Left lobe of liver (tissue), 2 donors: ENCODE results near the gene RNFT2. TPM values are rescaled to one million over a fixed set of nuclear protein-coding genes. Genes with fewer than 3 reads are reported as not detected.
"Not testable (repeated sequence)": the region's sequence is repeated elsewhere in the genome, so short reads cannot be mapped to it uniquely, and the experiment has no call there.

Source experiments
- ATAC-seq: fragments of 200-7000 bp; cut with Tn5 transposase; one replicate; pipeline ENCODE4 v1.9.1; 2020; ENCODE audit warnings: mild to moderate bottlenecking, moderate library complexity
- DNase-seq: peaks from one replicate; pipeline ENCODE4 v3.0.0-alpha.2; 2020; ENCODE audit warnings: low spot score
- total RNA-seq: library from RNA; stranded (reverse); gene quantifications from one replicate; pipeline ENCODE4 v1.2.1, GENCODE V29; 2021
- donor health status: DM: no; HTN: no; CAD: no; lungs with moderate emphysema.
- donor health status: DM: no; HTN: yes; CAD: no.

The RNFT2 gene
- total RNA-seq, 1 donor from 2014 or later = 0.40 TPM

DNA sequence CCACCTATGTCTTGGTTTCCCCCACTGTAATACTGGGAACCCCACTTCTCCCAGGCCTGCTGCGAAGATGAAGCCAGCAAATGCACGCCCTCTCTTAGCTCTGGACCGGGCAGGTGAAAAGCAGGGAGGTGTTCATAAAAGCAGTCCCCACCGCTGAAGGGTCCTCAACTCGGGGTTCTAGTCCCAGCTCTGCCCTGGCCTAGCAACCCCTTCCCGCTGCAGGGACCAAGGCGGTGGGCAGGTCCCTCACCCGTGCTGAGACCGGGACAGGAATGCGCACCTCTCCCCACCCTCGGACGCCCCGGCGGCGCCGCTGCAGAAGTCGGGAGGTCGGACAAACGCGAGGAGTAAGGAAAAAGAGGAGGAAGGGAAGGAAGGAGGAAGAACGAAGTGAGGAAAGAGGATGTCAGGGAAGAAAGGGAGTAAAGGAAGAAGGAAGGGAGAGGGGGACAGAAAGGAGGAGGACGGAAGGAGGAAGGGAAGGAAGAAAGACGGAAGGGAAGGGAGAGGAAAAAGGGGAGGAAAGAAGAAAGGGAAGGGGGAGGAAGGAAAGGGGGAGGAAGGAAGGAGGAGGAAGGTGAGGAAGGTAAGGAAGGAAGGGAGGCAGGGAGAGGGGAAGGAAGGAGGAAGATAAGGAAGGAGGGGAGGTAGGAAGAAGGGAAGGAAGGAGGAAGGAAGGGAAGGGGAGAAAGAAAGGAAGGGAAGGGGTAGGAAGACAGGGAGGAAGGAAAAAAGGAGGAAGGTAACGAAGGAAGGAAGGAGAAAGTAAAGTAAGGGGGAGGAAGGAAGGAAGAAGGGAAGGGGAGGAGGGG, 947 bp upstream of the RNFT2 start:
- DNase-seq (no peak), ATAC-seq (no peak)

DNA sequence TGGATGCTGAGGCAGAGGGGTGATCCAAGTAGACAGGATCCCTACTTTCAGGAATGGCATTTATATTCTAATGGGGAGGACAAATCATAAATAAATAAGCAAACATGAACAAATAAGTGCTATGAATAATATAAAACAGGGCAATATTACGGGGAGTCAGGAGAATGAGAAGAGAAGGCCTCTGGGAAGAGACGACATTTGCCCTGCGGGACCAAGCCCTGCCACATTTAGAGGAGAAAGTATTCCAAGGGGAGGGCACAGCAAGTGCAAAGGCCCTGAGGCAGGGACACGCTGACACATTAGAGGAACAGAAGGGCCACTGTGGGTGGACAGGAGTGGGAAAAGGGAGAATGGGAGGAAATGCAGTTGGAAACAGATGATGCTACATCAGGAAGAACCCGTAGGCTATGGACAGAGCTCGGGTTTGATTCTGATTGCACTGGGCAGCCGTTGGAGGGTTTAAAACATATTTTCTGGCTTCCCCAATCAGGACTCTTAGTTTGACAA, 1.3 kb downstream of the RNFT2 start:
- DNase-seq (no peak), ATAC-seq (no peak)

DNA sequence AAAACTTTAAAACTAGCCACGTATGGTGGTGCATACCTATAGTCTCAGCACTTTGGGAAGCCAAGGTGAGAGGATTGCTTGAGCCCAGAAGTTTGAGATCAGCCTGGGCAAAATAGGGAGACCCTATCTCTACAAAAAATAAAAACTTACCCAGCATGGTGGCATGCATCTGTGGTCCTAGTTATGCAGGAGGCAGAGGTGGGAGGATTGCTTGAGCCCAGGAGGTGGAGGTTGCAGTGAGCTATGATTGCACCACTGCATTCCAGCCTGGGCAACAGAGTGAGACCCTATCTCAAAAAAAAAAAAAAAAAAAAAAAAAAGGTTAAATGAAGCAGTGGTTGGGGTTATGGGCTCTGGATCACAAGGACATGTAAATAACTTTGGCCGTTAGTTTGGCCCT, 4.7 kb downstream of the RNFT2 start:
- not testable (repeated sequence) for DNase-seq, ATAC-seq

DNA sequence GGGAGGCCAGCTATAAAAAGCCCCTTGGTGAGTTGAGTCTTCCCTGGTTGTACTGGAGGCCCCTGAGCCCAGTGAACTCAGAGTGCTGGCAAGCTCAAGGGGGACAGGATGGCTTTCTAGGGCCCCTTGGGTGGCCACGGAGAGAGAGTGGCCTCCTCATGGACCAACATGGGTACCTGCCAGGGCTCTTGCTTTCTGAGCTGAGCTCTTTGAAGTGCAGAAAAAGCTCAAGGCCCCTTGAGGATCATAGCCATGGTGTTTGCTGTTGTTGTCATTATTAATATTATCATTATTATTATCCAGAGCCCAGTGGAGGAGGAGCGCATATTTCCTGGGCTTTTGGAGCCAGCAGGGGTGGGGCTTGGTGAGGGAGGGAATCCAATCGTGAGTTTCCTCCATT, 6.7 kb downstream of the RNFT2 start:
- no peak for ATAC-seq
- DNase-seq = no peak

DNA sequence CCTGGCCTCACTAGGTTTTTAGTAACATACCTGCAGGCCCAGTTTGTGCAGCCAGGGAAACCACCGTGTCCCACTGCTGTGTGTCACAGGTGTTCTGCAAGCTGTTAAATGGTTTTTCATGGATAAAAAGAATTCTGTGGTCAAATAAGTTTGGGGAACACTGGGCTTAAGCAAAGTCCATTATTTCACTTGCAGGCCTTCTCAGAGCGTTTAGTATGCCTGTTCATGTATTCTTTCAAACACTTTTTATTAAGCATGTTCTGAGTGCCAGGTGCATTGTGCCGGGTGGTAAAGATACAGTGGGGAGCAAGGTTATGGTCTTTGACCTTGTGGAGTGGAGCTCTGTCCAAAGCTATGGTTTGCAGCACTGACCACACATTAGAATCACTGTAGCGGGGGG, 7.4 kb downstream of the RNFT2 start:
- no peak for DNase-seq
- ATAC-seq = no peak

DNA sequence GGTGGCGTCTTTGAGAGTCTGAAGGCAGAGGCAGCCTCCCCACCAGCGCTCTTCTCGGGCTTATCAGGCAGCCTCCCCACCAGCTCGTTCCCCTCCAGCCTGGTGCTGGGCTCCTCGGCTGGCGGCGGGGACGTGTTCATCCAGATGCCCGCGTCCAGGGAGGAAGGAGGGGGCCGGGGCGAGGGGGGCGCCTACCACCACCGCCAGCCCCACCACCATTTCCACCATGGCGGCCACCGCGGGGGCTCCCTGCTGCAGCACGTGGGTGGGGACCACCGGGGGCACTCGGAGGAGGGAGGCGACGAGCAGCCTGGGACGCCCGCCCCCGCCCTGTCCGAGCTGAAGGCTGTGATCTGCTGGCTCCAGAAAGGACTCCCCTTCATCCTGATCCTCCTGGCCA, 11.8 kb downstream of the RNFT2 start:
- DNase-seq (no peak), ATAC-seq (no peak)

DNA sequence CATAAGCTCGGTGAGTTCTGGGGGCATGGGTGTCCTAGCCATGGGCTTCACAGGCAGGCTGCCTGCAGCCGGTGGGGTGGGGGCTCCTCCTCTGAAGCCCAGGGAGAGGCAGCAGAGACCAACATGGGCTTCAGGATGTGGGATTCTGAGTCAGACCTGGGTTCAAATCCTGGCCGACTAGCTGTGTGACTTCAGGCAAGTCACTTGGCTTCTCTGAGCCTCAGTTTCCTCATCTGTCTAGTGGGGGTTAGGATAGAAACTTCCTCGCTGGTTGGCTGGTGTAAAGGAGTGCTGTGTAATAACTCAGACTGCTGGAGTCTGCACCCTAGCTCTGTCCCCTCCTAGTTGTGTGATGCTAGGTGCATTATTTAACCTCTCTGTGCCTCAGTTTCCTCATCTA, 12.2 kb downstream of the RNFT2 start:
- no peak for DNase-seq
- no peak for ATAC-seq

DNA sequence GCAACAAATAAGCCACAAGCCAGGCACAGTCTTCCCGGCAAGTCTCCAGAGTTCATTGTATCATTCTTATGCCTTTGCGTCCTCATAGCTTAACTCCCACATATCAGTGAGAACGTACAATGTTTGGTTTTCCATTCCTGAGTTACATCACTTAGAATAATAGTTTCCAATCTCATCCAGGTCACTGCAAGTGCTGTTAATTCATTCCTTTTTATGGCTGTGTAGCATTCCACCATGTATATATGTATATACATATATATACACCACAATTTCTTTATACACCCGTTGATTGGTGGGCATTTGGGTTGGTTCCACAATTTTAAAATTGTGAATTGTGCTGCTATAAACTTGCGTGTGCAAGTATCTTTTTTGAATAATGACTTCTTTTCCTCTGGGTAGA, 16.0 kb downstream of the RNFT2 start:
- not testable (repeated sequence) for ATAC-seq, DNase-seq

DNA sequence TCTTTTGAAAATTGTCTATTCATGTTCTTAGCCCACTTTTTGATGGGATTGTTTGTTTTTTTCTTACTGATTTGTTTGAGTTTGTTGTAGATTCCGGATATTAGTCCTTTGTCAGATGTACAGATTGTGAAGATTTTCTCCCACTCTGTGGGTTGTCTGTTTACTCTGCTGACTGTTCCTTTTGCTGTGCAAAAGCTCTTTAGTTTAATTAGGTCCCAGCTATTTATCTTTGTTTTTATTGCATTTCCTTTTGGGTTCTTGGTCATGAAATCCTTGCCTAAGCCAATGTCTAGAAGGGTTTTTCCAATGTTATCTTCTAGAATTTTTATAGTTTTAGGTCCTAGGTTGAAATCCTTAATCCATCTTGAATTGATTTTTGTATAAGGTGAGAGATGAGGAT, 16.7 kb downstream of the RNFT2 start:
- not testable (repeated sequence) for DNase-seq, ATAC-seq

DNA sequence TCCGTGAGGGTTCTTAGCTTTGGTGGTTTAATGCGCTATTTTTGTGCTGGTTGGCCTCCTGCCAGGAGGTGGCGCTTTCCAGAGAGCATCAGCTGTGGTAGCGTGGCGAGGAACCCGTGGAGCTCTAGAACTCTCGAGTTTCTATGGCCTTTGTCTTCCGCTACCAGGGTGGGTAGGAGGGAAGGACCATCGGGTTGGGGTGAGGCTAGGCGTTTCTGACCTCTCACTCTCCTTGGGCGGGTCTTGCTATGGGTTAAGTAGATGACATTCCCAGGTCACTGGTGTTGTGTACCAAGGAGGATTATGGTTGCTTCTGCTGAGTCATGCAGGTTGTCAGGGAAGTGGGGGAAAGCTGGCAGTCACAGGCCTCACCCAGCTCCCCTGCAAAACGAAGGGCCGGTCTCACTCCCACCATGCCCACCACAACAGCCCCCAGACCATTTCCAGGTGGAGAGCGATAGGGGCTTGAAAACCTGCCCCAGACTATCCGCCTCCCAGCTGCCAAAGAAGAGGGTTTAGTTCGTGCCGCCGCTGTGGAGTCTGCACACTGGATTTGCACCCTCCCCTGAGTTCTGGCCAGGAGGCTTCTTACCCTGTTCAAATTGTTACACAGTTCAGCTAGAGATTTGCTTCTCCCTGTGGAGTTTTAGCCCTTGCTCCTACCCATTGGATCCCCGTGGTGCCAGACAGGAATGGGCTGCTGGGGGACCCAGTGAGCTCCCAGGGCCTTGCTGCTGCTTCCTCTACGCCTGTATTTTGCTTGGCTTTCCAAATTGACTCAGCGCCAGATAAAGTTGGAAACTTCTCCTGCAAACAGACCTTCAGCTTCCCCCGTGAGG, 21.9 kb downstream of the RNFT2 start:
- no peak for ATAC-seq
- no peak for DNase-seq

DNA sequence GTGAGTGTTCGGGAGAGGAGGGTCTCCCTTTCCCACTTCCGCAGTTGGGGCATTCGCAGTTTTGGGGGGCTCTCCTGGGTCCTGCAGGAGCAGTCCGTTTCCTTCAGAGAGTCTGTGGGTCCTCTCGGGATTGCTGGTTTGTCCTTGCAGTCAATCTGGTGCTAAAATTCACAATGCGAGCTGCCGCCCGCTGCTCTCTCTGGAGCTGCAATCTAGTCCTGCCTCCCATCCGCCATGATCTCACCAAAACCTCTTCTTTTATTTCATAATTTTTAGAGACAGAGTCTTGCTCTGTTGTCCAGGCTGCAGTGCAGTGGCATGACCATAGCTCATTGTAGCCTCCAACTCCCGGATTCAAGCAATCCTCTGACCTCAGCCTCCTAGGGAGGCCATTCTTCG, 22.5 kb downstream of the RNFT2 start:
- DNase-seq (no peak), ATAC-seq (no peak)

DNA sequence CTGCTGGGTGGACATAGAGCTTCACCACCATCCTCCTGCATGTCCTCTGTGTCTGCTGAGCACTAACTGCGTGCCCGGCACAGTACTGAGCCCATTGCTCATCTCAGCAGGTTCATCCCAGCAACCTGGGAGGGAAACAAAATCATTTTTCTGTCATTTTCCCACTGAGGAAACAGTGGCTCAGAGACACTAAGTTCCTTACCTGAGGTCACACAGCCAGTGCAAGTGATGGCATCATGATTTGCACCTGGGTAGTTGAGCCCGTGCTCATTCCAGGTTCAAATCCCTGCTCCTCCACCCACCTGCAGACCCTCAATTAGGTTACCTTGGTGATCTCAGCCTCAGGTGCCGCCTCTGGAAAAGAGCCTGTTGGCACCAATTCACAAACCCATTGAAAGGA, 23.4 kb downstream of the RNFT2 start:
- ATAC-seq (no peak), DNase-seq (no peak)

DNA sequence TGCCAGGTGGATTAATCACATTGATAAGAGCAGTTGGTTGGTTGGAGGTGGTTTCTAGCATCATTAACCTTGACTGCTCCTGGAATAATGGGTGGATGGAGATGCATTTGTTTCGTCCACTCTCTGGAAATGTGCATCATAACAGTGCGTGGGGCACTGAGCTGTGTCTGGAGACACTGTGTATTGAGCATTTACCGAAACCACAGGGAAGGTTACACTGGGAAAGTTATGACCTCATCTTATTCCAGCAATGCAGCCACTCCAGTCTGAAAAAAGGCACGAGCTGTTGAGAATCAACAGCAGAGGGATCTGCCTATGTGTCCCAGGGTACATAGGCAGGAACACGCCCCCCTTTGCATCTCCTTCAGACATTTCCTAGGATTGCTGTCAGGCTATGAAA, 27.2 kb downstream of the RNFT2 start:
- ATAC-seq (no peak), DNase-seq (no peak)

DNA sequence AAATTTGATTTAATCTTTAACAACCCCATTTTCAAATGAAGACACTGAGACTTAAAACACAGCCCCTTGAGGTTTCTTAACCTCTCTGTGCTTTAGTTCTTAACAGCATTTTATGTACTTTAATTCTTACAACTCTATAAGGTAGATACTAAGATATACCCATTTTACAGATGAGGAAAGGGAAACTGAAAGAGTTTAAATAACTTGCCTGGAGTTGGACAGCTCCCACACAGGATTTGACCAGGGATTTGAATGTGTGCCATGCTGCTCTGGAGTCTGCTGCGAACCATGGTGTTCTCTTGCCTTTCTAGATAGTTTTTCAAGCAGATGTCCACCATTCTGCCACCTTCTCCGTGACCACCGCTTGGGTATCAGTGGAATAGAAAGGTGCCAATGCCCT, 28.2 kb downstream of the RNFT2 start:
- ATAC-seq = no peak
- no peak for DNase-seq

DNA sequence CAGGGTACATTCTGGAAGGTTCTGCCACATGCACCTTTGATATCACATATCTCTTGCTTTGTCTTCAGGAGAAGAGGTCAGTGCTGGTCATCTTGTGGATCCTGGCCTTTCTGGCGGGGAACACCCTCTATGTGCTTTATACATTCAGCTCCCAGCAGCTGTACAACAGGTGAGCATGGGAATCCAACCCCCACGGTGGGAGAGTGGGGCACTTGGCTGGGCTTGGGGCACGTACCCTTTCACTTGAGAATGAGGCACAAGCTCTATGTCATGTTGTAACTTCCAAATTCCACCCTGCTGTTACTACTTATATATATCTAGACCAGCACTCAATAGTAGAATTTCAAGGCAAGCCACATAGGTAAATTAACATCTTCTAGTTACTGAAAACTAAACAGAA, 28.6 kb downstream of the RNFT2 start:
- no peak for ATAC-seq
- DNase-seq = no peak

DNA sequence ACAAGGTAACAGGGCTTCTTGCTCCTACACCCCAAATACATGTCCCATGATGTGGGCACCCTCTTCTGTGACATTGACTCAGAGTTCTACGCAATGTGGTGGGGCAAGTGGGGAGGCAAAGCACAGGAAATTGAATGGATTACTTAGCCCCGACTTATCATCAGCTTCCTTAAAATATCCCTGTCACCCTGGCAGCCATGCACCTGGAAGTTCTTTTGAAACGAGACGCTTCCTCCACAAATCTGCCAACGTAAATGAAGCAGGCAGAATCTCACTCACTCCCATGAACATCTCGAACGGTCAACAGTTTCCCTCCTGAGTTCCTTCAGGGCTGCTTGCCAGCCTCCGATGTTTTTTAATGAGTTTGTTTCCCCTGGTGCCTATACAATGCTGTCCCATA, 33.5 kb downstream of the RNFT2 start:
- no peak for ATAC-seq

DNA sequence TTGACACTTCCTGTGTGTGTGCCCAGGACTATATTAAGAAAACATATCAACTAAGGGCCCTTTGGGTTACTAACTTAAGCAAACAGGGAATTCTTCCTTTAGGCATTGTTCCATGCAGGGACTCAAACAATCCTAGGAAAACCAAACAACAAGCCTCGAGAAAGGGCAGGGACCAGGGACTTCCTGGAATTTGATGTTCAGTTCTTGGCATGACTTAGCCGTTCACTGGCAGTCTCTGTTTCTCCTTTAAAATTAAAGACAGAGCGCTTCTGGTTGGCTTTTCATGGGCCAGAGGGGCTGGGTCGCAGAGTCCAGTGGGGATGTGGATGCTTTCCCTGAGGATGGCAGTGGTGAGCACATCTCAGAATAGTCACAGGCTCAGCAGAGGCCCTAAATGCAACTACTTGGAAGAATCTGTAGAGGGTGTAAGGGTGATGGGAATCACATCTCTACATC, 35.2 kb downstream of the RNFT2 start:
- DNase-seq (no peak), ATAC-seq (no peak)

More for the DNA sequence above, 33.5 kb downstream of the RNFT2 start:
- DNase-seq = no peak

DNA sequence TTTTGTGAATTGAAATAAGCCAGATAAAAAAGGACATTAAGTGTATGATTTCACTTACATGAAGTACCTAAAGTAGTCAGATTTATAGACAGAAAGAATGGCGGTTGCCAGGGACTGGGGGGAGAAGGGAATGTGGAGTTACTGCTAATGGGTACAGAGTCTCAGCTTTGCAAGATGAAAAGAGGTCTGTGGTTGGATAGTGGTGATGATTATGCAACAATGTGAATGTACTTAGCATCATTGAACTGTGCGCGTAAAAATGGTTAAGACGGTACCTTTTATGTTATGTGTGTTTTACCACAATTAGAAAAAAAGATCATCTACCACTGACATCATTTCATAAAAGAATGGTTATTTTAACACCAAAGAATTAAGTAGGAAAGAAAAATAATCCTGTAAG, 35.9 kb downstream of the RNFT2 start:
- ATAC-seq = no peak

DNA sequence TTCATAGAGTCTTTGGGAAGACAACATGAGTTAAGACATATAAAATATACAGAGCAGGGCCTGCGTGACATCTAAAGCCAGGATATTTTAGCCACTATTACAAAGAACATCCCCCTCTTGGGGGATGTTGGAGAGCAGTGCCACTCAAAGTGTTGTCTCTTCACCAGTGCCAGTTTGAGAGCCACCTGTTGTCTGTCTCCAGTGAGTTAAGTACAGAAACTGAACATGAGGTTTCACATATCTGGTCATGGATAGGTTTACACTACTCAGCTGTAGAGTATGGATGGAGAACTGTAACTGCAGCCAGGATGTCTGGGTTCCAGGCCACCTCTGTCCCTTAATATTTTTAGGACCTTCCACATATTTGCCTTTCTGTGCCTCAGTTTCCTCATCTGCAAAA, 39.1 kb downstream of the RNFT2 start:
- DNase-seq (no peak), ATAC-seq (no peak)

More for the DNA sequence above, 35.9 kb downstream of the RNFT2 start:
- DNase-seq = no peak

DNA sequence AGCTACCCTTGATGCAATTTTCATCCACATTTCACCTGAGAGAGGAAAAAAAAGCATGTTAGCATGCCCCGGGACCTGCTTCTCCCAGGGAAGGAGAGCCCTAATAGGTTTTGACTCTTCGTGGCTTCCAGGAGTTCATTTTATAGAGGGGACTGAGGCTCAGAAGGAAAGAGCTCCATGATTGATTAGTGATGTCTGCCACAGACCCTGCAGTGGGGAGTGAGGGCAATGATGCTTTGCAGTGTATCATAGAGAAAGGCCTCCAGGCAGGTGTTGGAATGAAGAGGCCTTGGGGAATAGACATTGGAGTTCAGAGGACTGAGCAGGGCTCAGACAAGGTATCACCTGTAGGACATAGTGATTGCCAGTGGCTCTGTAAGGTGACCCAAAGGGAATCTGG, 41.5 kb downstream of the RNFT2 start:
- DNase-seq (no peak), ATAC-seq (no peak)

DNA sequence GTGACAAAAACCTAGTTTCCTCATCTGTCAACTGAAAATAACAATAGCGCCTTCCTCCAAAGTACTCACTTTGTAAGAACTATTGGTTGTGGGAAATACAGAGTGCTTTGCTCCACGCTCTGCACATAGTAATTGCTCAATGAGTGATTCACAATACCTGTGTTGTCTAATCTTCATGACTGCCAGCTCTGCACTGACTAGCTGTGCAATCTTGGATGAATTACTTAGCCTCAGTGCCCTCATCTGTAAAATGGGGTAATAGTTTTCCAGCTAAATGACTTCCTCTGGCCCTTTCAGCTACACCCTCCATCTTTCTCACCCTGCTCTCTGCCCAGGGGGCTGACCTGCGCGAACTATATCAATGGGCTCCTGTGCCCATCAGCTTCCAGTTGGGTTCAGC, 42.8 kb downstream of the RNFT2 start:
- ATAC-seq = no peak
- no peak for DNase-seq
